HepG2 (cell line): ENCODE measurements around the gene P3H4. TPM values are rescaled to one million over a fixed set of nuclear protein-coding genes. Genes with fewer than 3 reads are reported as not detected.

Experiments
- ATAC-seq: fragments of 200-7000 bp; cut with Tn5 transposase; 3 replicates; pipeline ENCODE4 v1.9.1; 2020; ENCODE audit warnings: mild to moderate bottlenecking, moderate library complexity
- BruUV-seq: library from RNA; stranded (reverse); fragments of 400-500 nt; replicated peaks from 2 replicates; lab custom pipeline; 2021; lab: Mats Ljungman, UMichigan
- CTCF ChIA-PET: fragments of 300-600 bp; formaldehyde crosslinking; extraction: SDS; loops from one replicate; lab custom pipeline; 2021; ENCODE audit warnings: low total read pairs, inconsistent platforms, low intra/inter-chr PET ratio; lab: Yijun Ruan, JAX
- POLR2A ChIA-PET: fragments of 350-600 bp; sonication (Branson Sonifier 250); formaldehyde crosslinking; loops from one replicate; lab custom pipeline; 2020; ENCODE audit warnings: antibody characterized with exemption, inconsistent platforms; lab: Yijun Ruan, JAX
- DNase-seq: peaks from one replicate; pipeline ENCODE4 v3.0.0-alpha.2; 2015; ENCODE audit warnings: low spot score
- FAIRE-seq: peaks from 3 replicates; lab custom pipeline; 2011; peaks lifted over from hg19 to GRCh38; lab: Jason Lieb, UNC
- H2AFZ ChIP-seq: one replicate; pipeline ENCODE4 v1.6.1; 2011; ENCODE audit warnings: low read length, inconsistent platforms
- H3K27ac ChIP-seq: fragments of 300-600 bp; 3 replicates; pipeline ENCODE4 v1.8.0; 2011; ENCODE audit warnings: mixed run types, mild to moderate bottlenecking, mixed read lengths, low read length, inconsistent platforms; ENCODE audit not compliant: insufficient read depth; ENCODE audit errors: extremely low read length
- H3K27me3 ChIP-seq, 2 experiments: fragments of 200-600 bp in 1 of 2; 2 replicates in 1 of 2; 3 replicates in 1 of 2; pipeline versions ENCODE4 v1.6.0 to v1.8.0; 2011; ENCODE audit warnings: low read length in 2 of 2, mild to moderate bottlenecking in 2 of 2, moderate library complexity in 2 of 2, inconsistent platforms in 1 of 2; ENCODE audit not compliant: insufficient read depth in 2 of 2, control insufficient read depth in 1 of 2
- H3K36me3 ChIP-seq, 2 experiments: fragments of 200-600 bp in 1 of 2; replicated peaks in 1 of 2; 2 replicates in 1 of 2; 3 replicates in 1 of 2; pipeline versions ENCODE4 v1.5.1 to v1.8.0; 2011; ENCODE audit warnings: low read length in 2 of 2, inconsistent platforms in 1 of 2; ENCODE audit not compliant: insufficient read depth in 2 of 2, control insufficient read depth in 1 of 2
- H3K4me1 ChIP-seq: 2 replicates; pipeline ENCODE4 v1.5.1; 2012; ENCODE audit warnings: low read length, inconsistent platforms; ENCODE audit not compliant: insufficient read depth
- H3K4me2 ChIP-seq: 2 replicates; pipeline ENCODE4 v1.6.0; 2011; ENCODE audit warnings: low read depth, low read length, inconsistent platforms
- H3K4me3 ChIP-seq, 3 experiments: fragments of 200-600 bp in 1 of 3; sonication (generic), shearing (Covaris generic) in 1 of 3; replicated peaks in 1 of 3; 2 replicates each; pipeline ENCODE4 v1.5.1; 2011 to 2016; ENCODE audit warnings: low read length in 3 of 3, inconsistent platforms in 2 of 3, low read depth in 2 of 3, mild to moderate bottlenecking in 2 of 3, control low read depth in 1 of 3, mixed read lengths in 1 of 3; ENCODE audit not compliant: insufficient read depth in 1 of 3
- H3K79me2 ChIP-seq: one replicate; pipeline ENCODE4 v1.6.1; 2011; ENCODE audit warnings: low read length, inconsistent platforms; ENCODE audit not compliant: insufficient read depth
- H3K9ac ChIP-seq: 2 replicates; pipeline ENCODE4 v1.6.0; 2011; ENCODE audit warnings: mild to moderate bottlenecking, low read depth, low read length, inconsistent platforms; ENCODE audit not compliant: insufficient read depth
- H3K9me3 ChIP-seq: 2 replicates; pipeline ENCODE4 v1.5.1; 2012; ENCODE audit warnings: mild to moderate bottlenecking, low read length
- H4K20me1 ChIP-seq: 2 replicates; pipeline ENCODE4 v1.6.0; 2011; ENCODE audit warnings: inconsistent platforms, mild to moderate bottlenecking, low read length, moderate library complexity; ENCODE audit not compliant: insufficient read depth
- AKAP8 ChIP-seq: sonication (generic); formaldehyde crosslinking; IDR thresholded peaks from 2 replicates; pipeline ENCODE4 v1.5.1; 2020; ENCODE audit warnings: mild to moderate bottlenecking, missing genetic modification reagents
- CBX1 ChIP-seq: IDR thresholded peaks from one replicate; pipeline ENCODE4 v1.6.1; 2016; ENCODE audit warnings: antibody characterized with exemption, low read depth
- DPF2 ChIP-seq: sonication (generic); formaldehyde crosslinking; IDR thresholded peaks from 2 replicates; pipeline ENCODE4 v1.4.0; 2020; ENCODE audit warnings: mild to moderate bottlenecking, low read depth, missing genetic modification reagents, borderline replicate concordance
- EED ChIP-seq: sonication (generic); formaldehyde crosslinking; IDR thresholded peaks from 2 replicates; pipeline ENCODE4 v1.5.0; 2020; ENCODE audit warnings: mild to moderate bottlenecking, missing genetic modification reagents
- LCORL ChIP-seq, 2 experiments: fragments of 450-650 bp in 1 of 2; sonication (generic) in 1 of 2; formaldehyde crosslinking in 1 of 2; IDR thresholded peaks; 2 replicates each; pipeline versions ENCODE4 v1.5.0 to v1.6.1; 2017 to 2020; ENCODE audit warnings: antibody characterized with exemption in 1 of 2, missing genetic modification reagents in 1 of 2
- MYC ChIP-seq: sonication (generic); formaldehyde crosslinking; IDR thresholded peaks from 2 replicates; pipeline ENCODE4 v1.9.0; 2021; ENCODE audit warnings: missing genetic modification reagents, borderline replicate concordance
- NFIC ChIP-seq: IDR thresholded peaks from 2 replicates; pipeline ENCODE4 v1.6.1; 2012; ENCODE audit warnings: mild to moderate bottlenecking, low read length, inconsistent platforms
- NONO ChIP-seq, 2 experiments: fragments of 450-650 bp in 1 of 2; sonication (generic) in 1 of 2; formaldehyde crosslinking in 1 of 2; IDR thresholded peaks in 1 of 2; conservative IDR thresholded peaks in 1 of 2; 2 replicates each; pipeline versions ENCODE4 v1.6.1 to v1.8.0; 2017 to 2022; ENCODE audit warnings: mild to moderate bottlenecking in 1 of 2, missing genetic modification reagents in 1 of 2, moderate library complexity in 1 of 2
- POGZ ChIP-seq: sonication (generic); formaldehyde crosslinking; IDR thresholded peaks from 2 replicates; pipeline ENCODE4 v1.4.0; 2020; ENCODE audit warnings: mild to moderate bottlenecking, missing genetic modification reagents
- POLR2A ChIP-seq, 2 experiments: IDR thresholded peaks; 2 replicates each; pipeline ENCODE4 v1.6.1; 2011; ENCODE audit warnings: low read depth in 2 of 2, low read length in 2 of 2, mild to moderate bottlenecking in 1 of 2, moderate library complexity in 1 of 2; ENCODE audit not compliant: insufficient read depth in 1 of 2
- ZBTB7B ChIP-seq: sonication (generic); formaldehyde crosslinking; IDR thresholded peaks from 2 replicates; pipeline ENCODE4 v1.4.0; 2020; ENCODE audit warnings: missing genetic modification reagents
- ZEB1 ChIP-seq: IDR thresholded peaks from 2 replicates; pipeline ENCODE4 v1.6.1; 2012; ENCODE audit warnings: mild to moderate bottlenecking, low read depth, inconsistent platforms; ENCODE audit not compliant: insufficient replicate concordance
- ZNF326 ChIP-seq: sonication (generic); formaldehyde crosslinking; IDR thresholded peaks from 2 replicates; pipeline ENCODE4 v1.4.0; 2020; ENCODE audit warnings: missing genetic modification reagents, borderline replicate concordance
- ZNF549 ChIP-seq: sonication (generic); formaldehyde crosslinking; IDR thresholded peaks from 2 replicates; pipeline ENCODE4 v1.5.0; 2020; ENCODE audit warnings: missing genetic modification reagents
- ZNF850 ChIP-seq: sonication (generic); formaldehyde crosslinking; conservative IDR thresholded peaks from 2 replicates; pipeline ENCODE4 v1.9.0; 2021; ENCODE audit warnings: mild to moderate bottlenecking, missing genetic modification reagents
- ZSCAN21 ChIP-seq: sonication (generic); formaldehyde crosslinking; IDR thresholded peaks from 2 replicates; pipeline ENCODE4 v1.8.0; 2022; ENCODE audit warnings: mild to moderate bottlenecking, missing genetic modification reagents, moderate library complexity, borderline replicate concordance
- WGBS: methylation state at CpG from one replicate; pipeline ENCODE4 v1.1.6; 2017; ENCODE audit warnings: low lambda C conversion rate; 5-methylcytosine and 5-hydroxymethylcytosine counted together
- in situ Hi-C: cut with HindIII; loops from 2 replicates; pipeline ENCODE4 v1.10.0; 2017; ENCODE audit warnings: low pct_unique_long_range_greater_than_20kb; ENCODE audit not compliant: extremely low pct_ligation_motif_present
- intact Hi-C: fragments of 100-400 bp; cut with micrococcal nuclease; formaldehyde crosslinking; loops from one replicate; pipeline ENCODE4 v1.10.0; 2022; ENCODE audit not compliant: unreplicated experiment
- polyA plus RNA-seq, 8 experiments: library from polyadenylated mRNA; depleted of rRNA in 3 of 8; stranded (reverse) in 7 of 8; unstranded in 1 of 8; fragments of >200 nt; fragmentation: Illumina TruSeq in 4 of 8; extraction: Trizol in 4 of 8; gene quantifications; 2 replicates each; pipeline versions ENCODE4 v1.2.1 to v1.2.3, GENCODE V29; 2011 to 2016; ENCODE audit warnings: low read depth in 4 of 8, missing spikeins in 1 of 8, mixed read lengths in 1 of 8; ENCODE audit not compliant: insufficient read depth in 1 of 8
- total RNA-seq, 5 experiments: library from RNA; depleted of rRNA; stranded (reverse); fragments of >200 nt; fragmentation: Illumina TruSeq; extraction: Trizol; gene quantifications; 2 replicates each; pipeline ENCODE4 v1.2.3, GENCODE V29; 2016; ENCODE audit warnings: low read depth in 1 of 5
- TF ChIP-seq, protein P1 (sequence below): fragments of 450-650 bp; IDR thresholded peaks from 2 replicates; pipeline ENCODE4 v1.6.1; 2017
- TF ChIP-seq, protein P2 (sequence below): IDR thresholded peaks from 2 replicates; pipeline ENCODE4 v1.6.1; 2016
- TF ChIP-seq, protein P3 (sequence below): IDR thresholded peaks from 2 replicates; pipeline ENCODE4 v1.6.1; 2016; ENCODE audit warnings: mild to moderate bottlenecking, missing biosample characterization, missing genetic modification reagents
- TF ChIP-seq, protein P4 (sequence below): sonication (generic); formaldehyde crosslinking; IDR thresholded peaks from 2 replicates; pipeline ENCODE4 v1.4.0; 2020; ENCODE audit warnings: missing genetic modification reagents

P3H4 gene
- total and polyA plus RNA-seq, 2 of the 13 experiments (the other 11 are each of a cell fraction or from before 2014, with no cell fraction given), result 37.1 to 50.6 TPM

DNA sequence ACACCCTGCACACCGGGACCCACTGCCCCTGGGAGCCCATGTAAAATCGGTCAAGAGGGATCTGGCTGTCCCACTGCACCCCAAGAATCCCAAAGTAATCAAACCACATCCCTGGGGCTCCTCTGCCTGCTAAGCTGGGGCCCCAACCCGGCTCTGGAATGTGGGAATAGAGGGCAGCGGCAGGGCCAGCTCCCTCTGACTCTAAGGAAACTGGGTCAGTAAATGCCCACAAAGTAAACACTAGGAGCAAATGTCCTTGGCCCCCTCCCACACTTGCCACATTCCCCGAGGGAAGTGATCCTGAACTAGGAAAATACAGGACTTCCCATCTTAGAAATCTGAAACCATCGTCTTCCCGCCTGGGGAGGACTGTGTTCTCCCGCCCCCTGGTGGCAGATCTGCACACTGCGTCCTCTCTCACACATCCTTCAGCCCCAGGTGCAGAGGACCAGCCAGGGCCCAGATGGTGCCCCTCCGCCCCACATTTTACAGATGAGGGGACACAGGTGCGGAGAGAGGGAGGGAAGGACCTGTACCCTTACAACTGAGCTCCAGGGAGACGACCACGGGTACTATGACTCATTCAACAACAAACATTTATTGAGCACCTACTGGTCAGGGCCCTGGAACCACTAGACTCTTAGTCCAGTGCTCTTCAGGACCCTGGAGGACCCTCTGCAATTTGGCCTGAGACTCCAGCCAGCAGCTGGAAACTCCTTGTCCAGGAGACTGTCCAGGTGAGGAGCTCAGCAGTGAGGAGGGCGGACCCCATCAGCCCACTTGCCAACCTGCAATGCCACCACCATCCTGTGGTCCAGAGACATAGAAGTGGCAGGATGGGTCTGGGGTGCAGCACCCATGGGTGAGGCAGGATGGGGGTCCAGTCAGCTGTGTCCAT lies 10.1 kb downstream of the P3H4 start:
- FAIRE-seq (peak; percentile 94), ATAC-seq (peak; percentile 73), DNase-seq (peak; percentile 68)
- H3K36me3 ChIP-seq, result peaks cover 2 to 6% of the 10 kb centered on the region in 2 experiments; a peak in 1 of 5 replicates
- intact Hi-C loops (loop anchor here (1.0 kb wide), 2 partner anchors 24 to 63 kb away; no protein-coding TSS in a partner anchor), in situ Hi-C loops (loop anchor here (5.0 kb wide), 1 partner anchor 64 kb away; no protein-coding TSS in a partner anchor)
- no TSS peak for BruUV-seq
- H3K79me2 ChIP-seq, result no peaks in the 10 kb centered on the region
- H3K27me3 ChIP-seq, result no peaks in the 10 kb centered on the region
- peak overlapping the region; percentile 79 for H3K4me2 ChIP-seq
- peak overlapping the region in 2 of 3 experiments; percentile 5 to 63; a peak in 3 of 6 replicates for H3K4me3 ChIP-seq
- POLR2A ChIA-PET, result interaction anchor here (1.0 to 7.9 kb wide), 15 partner anchors 10 to 158 kb away, joined by 3 to 86 read pairs (median 6); partner anchors contain the start of genes FKBP10, JUP, ODAD4 and P3H4
- WGBS, result 10% methylated on average over 13 of the region's 14 CpGs
- H2AFZ ChIP-seq, result no peak overlapping the region
- H3K27ac ChIP-seq, result no peak overlapping the region
- peaks cover 30% of the 10 kb centered on the region for H3K4me1 ChIP-seq
- no peak overlapping the region for H3K9ac ChIP-seq
- CTCF ChIA-PET, result interaction anchor here (0.8 to 3.8 kb wide), 4 partner anchors 15 to 63 kb away, joined by 3 to 97 read pairs (median 4); partner anchors contain the start of gene JUP
- no peaks in the 10 kb centered on the region for H3K9me3 ChIP-seq
- no peaks in the 10 kb centered on the region for H4K20me1 ChIP-seq
- no peak; the same call in 1 of the 2 replicates for TF ChIP-seq MYC (CRISPR knock-in tag)
- no peak for TF ChIP-seq NFIC
- TF ChIP-seq LCORL (IDR thresholded peaks at IDR 0.05), result no peak
- peak; percentile 62; the same call in 1 of the 2 replicates for TF ChIP-seq LCORL (CRISPR knock-in tag; IDR thresholded peaks at IDR 0.05)
- TF ChIP-seq, protein P1, sequence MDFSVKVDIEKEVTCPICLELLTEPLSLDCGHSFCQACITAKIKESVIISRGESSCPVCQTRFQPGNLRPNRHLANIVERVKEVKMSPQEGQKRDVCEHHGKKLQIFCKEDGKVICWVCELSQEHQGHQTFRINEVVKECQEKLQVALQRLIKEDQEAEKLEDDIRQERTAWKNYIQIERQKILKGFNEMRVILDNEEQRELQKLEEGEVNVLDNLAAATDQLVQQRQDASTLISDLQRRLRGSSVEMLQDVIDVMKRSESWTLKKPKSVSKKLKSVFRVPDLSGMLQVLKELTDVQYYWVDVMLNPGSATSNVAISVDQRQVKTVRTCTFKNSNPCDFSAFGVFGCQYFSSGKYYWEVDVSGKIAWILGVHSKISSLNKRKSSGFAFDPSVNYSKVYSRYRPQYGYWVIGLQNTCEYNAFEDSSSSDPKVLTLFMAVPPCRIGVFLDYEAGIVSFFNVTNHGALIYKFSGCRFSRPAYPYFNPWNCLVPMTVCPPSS, result no peak
- peak; percentile 6; the same call in 1 of the 2 replicates for TF ChIP-seq POGZ
- no peak for TF ChIP-seq ZNF549 (CRISPR knock-in tag)
- no peak; a peak in 1 of 4 replicates for TF ChIP-seq POLR2A (IDR thresholded peaks at IDR 0.05; ENCODE audit: insufficient read depth in 1 of 2, low read depth in 2 of 2, low read length in 2 of 2)
- TF ChIP-seq, protein P2, sequence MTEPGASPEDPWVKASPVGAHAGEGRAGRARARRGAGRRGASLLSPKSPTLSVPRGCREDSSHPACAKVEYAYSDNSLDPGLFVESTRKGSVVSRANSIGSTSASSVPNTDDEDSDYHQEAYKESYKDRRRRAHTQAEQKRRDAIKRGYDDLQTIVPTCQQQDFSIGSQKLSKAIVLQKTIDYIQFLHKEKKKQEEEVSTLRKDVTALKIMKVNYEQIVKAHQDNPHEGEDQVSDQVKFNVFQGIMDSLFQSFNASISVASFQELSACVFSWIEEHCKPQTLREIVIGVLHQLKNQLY (CRISPR knock-in tag), result no peak
- no peak for TF ChIP-seq ZNF850 (CRISPR knock-in tag)
- no peak for TF ChIP-seq AKAP8
- TF ChIP-seq, protein P3, sequence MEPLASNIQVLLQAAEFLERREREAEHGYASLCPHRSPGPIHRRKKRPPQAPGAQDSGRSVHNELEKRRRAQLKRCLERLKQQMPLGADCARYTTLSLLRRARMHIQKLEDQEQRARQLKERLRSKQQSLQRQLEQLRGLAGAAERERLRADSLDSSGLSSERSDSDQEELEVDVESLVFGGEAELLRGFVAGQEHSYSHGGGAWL (CRISPR knock-in tag), result no peak
- no peak for TF ChIP-seq NONO (IDR thresholded peaks at IDR 0.05)
- TF ChIP-seq NONO (CRISPR knock-in tag; conservative IDR thresholded peaks at IDR 0.05), result peak; percentile 56; the same call in 1 of the 2 replicates
- 0 out of 2 replicates have a peak, but pooled peaks have one; percentile 15 for TF ChIP-seq ZBTB7B
- no peak for TF ChIP-seq ZNF326 (CRISPR knock-in tag)
- peak; percentile 28; the same call in 1 of the 2 replicates for TF ChIP-seq EED (CRISPR knock-in tag)
- TF ChIP-seq CBX1, result no peak
- TF ChIP-seq DPF2 (CRISPR knock-in tag), result no peak
- TF ChIP-seq, protein P4, sequence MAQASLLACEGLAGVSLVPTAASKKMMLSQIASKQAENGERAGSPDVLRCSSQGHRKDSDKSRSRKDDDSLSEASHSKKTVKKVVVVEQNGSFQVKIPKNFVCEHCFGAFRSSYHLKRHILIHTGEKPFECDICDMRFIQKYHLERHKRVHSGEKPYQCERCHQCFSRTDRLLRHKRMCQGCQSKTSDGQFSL (CRISPR knock-in tag), result peak; percentile 27; the same call in 1 of the 2 replicates
- no peak; the same call in 1 of the 2 replicates for TF ChIP-seq ZSCAN21 (CRISPR knock-in tag)
- TF ChIP-seq ZEB1, result peak; percentile 24
